Thoracic aorta (tissue), 2 donors: ENCODE results near the gene MDC1. TPM values are rescaled to one million over a fixed set of nuclear protein-coding genes. Genes with fewer than 3 reads are reported as not detected.
A peak's percentile ranks its signal among the peaks of the same experiment; 100 is the strongest.

Experiments
- ATAC-seq: fragments of 150-250 bp; one replicate; pipeline ENCODE4 v1.8.0; 2017; ENCODE audit warnings: low read depth; ENCODE audit not compliant: insufficient number of reproducible peaks, low FRiP score
- DNase-seq: peaks from one replicate; pipeline ENCODE4 v3.0.0-alpha.2; 2020; ENCODE audit warnings: low spot score
- H3K27ac ChIP-seq, 2 donors: fragments of 200-600 bp; sonication (generic); 1 replicate in 1 of 2; 2 replicates in 1 of 2; pipeline ENCODE4 v1.5.1; 2016; ENCODE audit warnings: mild to moderate bottlenecking in 2 of 2, moderate library complexity in 2 of 2
- H3K27me3 ChIP-seq: fragments of 200-600 bp; sonication (generic); replicated peaks from 2 replicates; pipeline ENCODE4 v1.6.0; 2016; ENCODE audit warnings: mild to moderate bottlenecking; ENCODE audit not compliant: insufficient read depth
- H3K36me3 ChIP-seq: fragments of 200-600 bp; sonication (generic); one replicate; pipeline ENCODE4 v1.5.1; 2016
- H3K4me1 ChIP-seq, 2 donors: fragments of 200-600 bp; sonication (generic); 1 replicate in 1 of 2; 2 replicates in 1 of 2; pipeline versions ENCODE4 v1.5.1 to v1.6.0; 2016; ENCODE audit warnings: low read depth in 2 of 2, mild to moderate bottlenecking in 1 of 2; ENCODE audit not compliant: control insufficient read depth in 1 of 2
- H3K4me3 ChIP-seq: fragments of 200-600 bp; sonication (generic); 2 replicates; pipeline ENCODE4 v1.5.1; 2016; ENCODE audit warnings: mild to moderate bottlenecking
- H3K9me3 ChIP-seq: fragments of 200-600 bp; sonication (generic); 2 replicates; pipeline ENCODE4 v1.5.1; 2016
- CTCF ChIP-seq: fragments of 200-600 bp; sonication (generic); IDR thresholded peaks from one replicate; pipeline ENCODE4 v1.5.1; 2019; ENCODE audit warnings: antibody characterized with exemption
- total RNA-seq, 2 donors: library from RNA; depleted of rRNA; stranded (reverse); fragments of >200 nt; gene quantifications; one replicate each; pipeline versions ENCODE4 v1.1.0 to v1.2.3, GENCODE V29; 2016

The MDC1 gene
- total RNA-seq, 2 donors from 2014 or later = 16.6 to 22.6 TPM

GRCh38 chr6:30742316-30743098, 25.4 kb upstream of the MDC1 start, which contains the start of gene FLOT1:
TSS of gene FLOT1 (minus strand) at chr6:30742687. CDS start at chr6:30742189, 498 bp downstream.
- ATAC-seq (peak; percentile 68), DNase-seq (peak; percentile 91)
- Histone ChIP-seq H3K27ac (peak within 1 kb of the TSS; percentile 92 to 94), H3K4me1 (peaks cover 9 to 54% of the 10 kb centered on the region in 2 donors), H3K27me3 (no peaks in the 10 kb centered on the region), H3K9me3 (no peaks in the 10 kb centered on the region), H3K4me3 (peak within 1 kb of the TSS; percentile 93), H3K36me3 (peaks cover 27% of the 10 kb centered on the region)
- no peak for TF ChIP-seq CTCF

GRCh38 chr6:30741789-30742315, 24.8 kb upstream of the MDC1 start:
- Histone ChIP-seq H3K4me1 (peaks cover 11 to 61% of the 10 kb centered on the region in 2 donors), H3K4me3 (peak overlapping the region; percentile 93), H3K9me3 (no peaks in the 10 kb centered on the region), H3K36me3 (peaks cover 27% of the 10 kb centered on the region), H3K27me3 (no peaks in the 10 kb centered on the region), H3K27ac (peak overlapping the region; percentile 92 to 94)
- DNase-seq = no peak
- TF ChIP-seq CTCF = no peak
- ATAC-seq = no peak

GRCh38 chr6:30741063-30741779, 24.1 kb upstream of the MDC1 start:
- Histone ChIP-seq H3K4me1 (peaks cover 11 to 63% of the 10 kb centered on the region in 2 donors), H3K4me3 (peak overlapping the region; percentile 93), H3K27me3 (no peaks in the 10 kb centered on the region), H3K27ac (peak overlapping the region; percentile 92 to 94), H3K9me3 (no peaks in the 10 kb centered on the region), H3K36me3 (peaks cover 28% of the 10 kb centered on the region)
- TF ChIP-seq CTCF = no peak
- DNase-seq = no peak
- no peak for ATAC-seq

- H3K4me1 ChIP-seq = peaks cover 11 to 63% of the 10 kb centered on the region in 2 donors
- no peak for TF ChIP-seq CTCF
- H3K27me3 ChIP-seq = no peaks in the 10 kb centered on the region
- ATAC-seq (no peak), DNase-seq (no peak)
- peaks cover 35% of the 10 kb centered on the region for H3K36me3 ChIP-seq
- H3K9me3 ChIP-seq = no peaks in the 10 kb centered on the region
- no peak overlapping the region for H3K4me3 ChIP-seq
- H3K27ac ChIP-seq = no peak overlapping the region
Observed at GRCh38 chr6:30740540-30740870, 23.4 kb upstream of the MDC1 start.

- ATAC-seq (no peak), DNase-seq (no peak)
- TF ChIP-seq CTCF = no peak
- H3K36me3 ChIP-seq = peaks cover 50% of the 10 kb centered on the region
- H3K4me3 ChIP-seq = no peak overlapping the region
- H3K9me3 ChIP-seq = no peaks in the 10 kb centered on the region
- no peaks in the 10 kb centered on the region for H3K27me3 ChIP-seq
- no peak overlapping the region for H3K27ac ChIP-seq
- peaks cover 11 to 53% of the 10 kb centered on the region in 2 donors for H3K4me1 ChIP-seq
Observed at GRCh38 chr6:30738532-30738931, 21.5 kb upstream of the MDC1 start.
